ENCODE measurements around the gene NELFB. TPM values are rescaled to one million over a fixed set of nuclear protein-coding genes. Genes with fewer than 3 reads are reported as not detected.

Gene NELFB
- polyA plus RNA-seq, 1 experiment = 51.9 TPM

GRCh38 chr9:137317718-137318511, 62.8 kb downstream of the NELFB start:
- POLR2A ChIA-PET = no interaction called here
- CTCF ChIA-PET = interaction anchor here (1.0 to 2.3 kb wide), 4 partner anchors 11 to 16 kb away, joined by 3 to 8 read pairs (median 4); partner anchors contain the start of gene NRARP
- no peak for TF ChIP-seq CTCF (IDR thresholded peaks at IDR 0.05; ENCODE audit: insufficient read depth, low read depth, low read length)
- Histone ChIP-seq H3K4me3 (ENCODE audit: low read depth, low read length) (no peak overlapping the region), H3K36me3 (ENCODE audit: control insufficient read depth, insufficient read depth, low read length) (no peaks in the 10 kb centered on the region), H3K27me3 (ENCODE audit: control insufficient read depth, insufficient read depth, low read length) (no peaks in the 10 kb centered on the region)
- no peak for DNase-seq (ENCODE audit: low read depth)

GRCh38 chr9:137318602-137319001, 63.5 kb downstream of the NELFB start:
- POLR2A ChIA-PET = no interaction called here
- DNase-seq (ENCODE audit: low read depth) = no peak
- no peak for TF ChIP-seq CTCF (IDR thresholded peaks at IDR 0.05; ENCODE audit: insufficient read depth, low read depth, low read length)
- Histone ChIP-seq H3K36me3 (ENCODE audit: control insufficient read depth, insufficient read depth, low read length) (no peaks in the 10 kb centered on the region), H3K4me3 (ENCODE audit: low read depth, low read length) (no peak overlapping the region), H3K27me3 (ENCODE audit: control insufficient read depth, insufficient read depth, low read length) (no peaks in the 10 kb centered on the region)
- CTCF ChIA-PET = interaction anchor here (1.0 to 1.4 kb wide), 5 partner anchors 9 to 32 kb away, joined by 3 to 7 read pairs (median 4); partner anchors contain the start of gene NRARP

- POLR2A ChIA-PET = no interaction called here
- DNase-seq (ENCODE audit: low read depth) = no peak
- CTCF ChIA-PET = interaction anchor here (0.8 to 1.4 kb wide), 6 partner anchors 9 to 32 kb away, joined by 3 to 7 read pairs (median 4); no protein-coding TSS in a partner anchor
- H3K4me3 ChIP-seq (ENCODE audit: low read depth, low read length) = no peak overlapping the region
- TF ChIP-seq CTCF (IDR thresholded peaks at IDR 0.05; ENCODE audit: insufficient read depth, low read depth, low read length) = peak; percentile 39
- H3K27me3 ChIP-seq (ENCODE audit: control insufficient read depth, insufficient read depth, low read length) = no peaks in the 10 kb centered on the region
- H3K36me3 ChIP-seq (ENCODE audit: control insufficient read depth, insufficient read depth, low read length) = no peaks in the 10 kb centered on the region
These were observed 64.0 kb downstream of the NELFB start for GRCh38 chr9:137319011-137319738.

GRCh38 chr9:137319739-137320551, 64.8 kb downstream of the NELFB start:
- H3K27me3 ChIP-seq (ENCODE audit: control insufficient read depth, insufficient read depth, low read length) = no peaks in the 10 kb centered on the region
- no peaks in the 10 kb centered on the region for H3K36me3 ChIP-seq (ENCODE audit: control insufficient read depth, insufficient read depth, low read length)
- no peak for TF ChIP-seq CTCF (IDR thresholded peaks at IDR 0.05; ENCODE audit: insufficient read depth, low read depth, low read length)
- CTCF ChIA-PET = interaction anchor here (0.8 to 1.4 kb wide), 4 partner anchors 10 to 33 kb away, joined by 3 to 7 read pairs (median 4); no protein-coding TSS in a partner anchor
- POLR2A ChIA-PET = no interaction called here
- no peak overlapping the region for H3K4me3 ChIP-seq (ENCODE audit: low read depth, low read length)
- no peak for DNase-seq (ENCODE audit: low read depth)
